ENCODE measurements around the gene ANKHD1. TPM values are rescaled to one million over a fixed set of nuclear protein-coding genes. Genes with fewer than 3 reads are reported as not detected.

ANKHD1 gene
- polyA plus RNA-seq, 1 donor from 2014 or later, result 61.8 TPM

- TF ChIP-seq EP300 (conservative IDR thresholded peaks at IDR 0.05; ENCODE audit: poor library complexity, severe bottlenecking) (no peak), MXI1 (conservative IDR thresholded peaks at IDR 0.05; ENCODE audit: poor library complexity, severe bottlenecking) (no peak), TAF1 (IDR thresholded peaks at IDR 0.05; ENCODE audit: low read depth) (no peak), CTCF (IDR thresholded peaks at IDR 0.05; ENCODE audit: poor library complexity, severe bottlenecking) (no peak)
- TF ChIP-seq, protein P1, sequence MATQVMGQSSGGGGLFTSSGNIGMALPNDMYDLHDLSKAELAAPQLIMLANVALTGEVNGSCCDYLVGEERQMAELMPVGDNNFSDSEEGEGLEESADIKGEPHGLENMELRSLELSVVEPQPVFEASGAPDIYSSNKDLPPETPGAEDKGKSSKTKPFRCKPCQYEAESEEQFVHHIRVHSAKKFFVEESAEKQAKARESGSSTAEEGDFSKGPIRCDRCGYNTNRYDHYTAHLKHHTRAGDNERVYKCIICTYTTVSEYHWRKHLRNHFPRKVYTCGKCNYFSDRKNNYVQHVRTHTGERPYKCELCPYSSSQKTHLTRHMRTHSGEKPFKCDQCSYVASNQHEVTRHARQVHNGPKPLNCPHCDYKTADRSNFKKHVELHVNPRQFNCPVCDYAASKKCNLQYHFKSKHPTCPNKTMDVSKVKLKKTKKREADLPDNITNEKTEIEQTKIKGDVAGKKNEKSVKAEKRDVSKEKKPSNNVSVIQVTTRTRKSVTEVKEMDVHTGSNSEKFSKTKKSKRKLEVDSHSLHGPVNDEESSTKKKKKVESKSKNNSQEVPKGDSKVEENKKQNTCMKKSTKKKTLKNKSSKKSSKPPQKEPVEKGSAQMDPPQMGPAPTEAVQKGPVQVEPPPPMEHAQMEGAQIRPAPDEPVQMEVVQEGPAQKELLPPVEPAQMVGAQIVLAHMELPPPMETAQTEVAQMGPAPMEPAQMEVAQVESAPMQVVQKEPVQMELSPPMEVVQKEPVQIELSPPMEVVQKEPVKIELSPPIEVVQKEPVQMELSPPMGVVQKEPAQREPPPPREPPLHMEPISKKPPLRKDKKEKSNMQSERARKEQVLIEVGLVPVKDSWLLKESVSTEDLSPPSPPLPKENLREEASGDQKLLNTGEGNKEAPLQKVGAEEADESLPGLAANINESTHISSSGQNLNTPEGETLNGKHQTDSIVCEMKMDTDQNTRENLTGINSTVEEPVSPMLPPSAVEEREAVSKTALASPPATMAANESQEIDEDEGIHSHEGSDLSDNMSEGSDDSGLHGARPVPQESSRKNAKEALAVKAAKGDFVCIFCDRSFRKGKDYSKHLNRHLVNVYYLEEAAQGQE (IDR thresholded peaks at IDR 0.05; ENCODE audit: borderline replicate concordance), result no peak
- Histone ChIP-seq H3K79me2 (replicated peaks; ENCODE audit: insufficient read depth, low read length) (no peaks in the 10 kb centered on the region), H3K4me3 (ENCODE audit: low read length) (no peak overlapping the region), H3K27me3 (ENCODE audit: insufficient read depth, low read depth, low read length) (no peaks in the 10 kb centered on the region), H2AFZ (ENCODE audit: low read depth, low read length) (no peak overlapping the region), H3K9ac (ENCODE audit: low read length) (no peak overlapping the region), H3K4me2 (ENCODE audit: low read length) (no peak overlapping the region), H3K27ac (ENCODE audit: low read length) (no peak overlapping the region), H3K9me2 (ENCODE audit: insufficient read depth, low read length) (no peaks in the 10 kb centered on the region), H3K36me3 (ENCODE audit: insufficient read depth, low read length) (no peaks in the 10 kb centered on the region), H4K20me1 (ENCODE audit: insufficient read depth) (no peaks in the 10 kb centered on the region), H3F3A (ENCODE audit: insufficient read depth, low read length, poor library complexity, severe bottlenecking) (no peaks in the 10 kb centered on the region), H3K9me3 (ENCODE audit: low read length) (no peaks in the 10 kb centered on the region)
Measured at GRCh38 chr5:140574165-140574564, 172.5 kb downstream of the ANKHD1 start.

DNA sequence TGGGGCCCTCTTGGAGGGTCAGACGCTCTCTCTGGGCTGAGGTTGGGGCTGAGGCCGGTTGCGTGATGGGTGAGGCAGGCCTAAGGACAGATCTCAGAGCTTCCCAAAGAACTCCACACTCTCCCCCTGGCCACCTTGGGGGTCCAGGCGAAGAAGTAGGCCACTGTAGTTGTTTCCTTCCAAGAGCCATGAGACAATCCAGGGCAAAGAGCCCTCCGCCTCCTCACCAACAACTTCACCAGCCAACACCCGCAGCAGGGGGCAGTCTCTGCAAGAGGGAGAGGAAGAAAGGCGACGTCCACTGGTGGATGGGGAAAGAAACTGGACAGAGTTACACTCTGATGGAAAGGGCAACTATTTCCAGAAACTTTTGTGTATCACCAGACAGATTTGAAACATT lies 173.7 kb downstream of the ANKHD1 start:
- no peaks in the 10 kb centered on the region for H3K79me2 ChIP-seq (replicated peaks; ENCODE audit: insufficient read depth, low read length)
- H3K27me3 ChIP-seq (ENCODE audit: insufficient read depth, low read depth, low read length), result no peaks in the 10 kb centered on the region
- TF ChIP-seq EP300 (conservative IDR thresholded peaks at IDR 0.05; ENCODE audit: poor library complexity, severe bottlenecking) (no peak), CTCF (IDR thresholded peaks at IDR 0.05; ENCODE audit: poor library complexity, severe bottlenecking) (no peak), POLR2AphosphoS5 (IDR thresholded peaks at IDR 0.05) (no peak), MXI1 (conservative IDR thresholded peaks at IDR 0.05; ENCODE audit: poor library complexity, severe bottlenecking) (no peak), RAD21 (conservative IDR thresholded peaks at IDR 0.05) (no peak), SMC3 (conservative IDR thresholded peaks at IDR 0.05; ENCODE audit: poor library complexity) (no peak), EZH2 (IDR thresholded peaks at IDR 0.05; ENCODE audit: borderline replicate concordance, insufficient read depth, low read length, poor library complexity, severe bottlenecking) (no peak)
- no peak overlapping the region for H3K4me3 ChIP-seq (ENCODE audit: low read length)
- no peaks in the 10 kb centered on the region for H3F3A ChIP-seq (ENCODE audit: insufficient read depth, low read length, poor library complexity, severe bottlenecking)
- H3K36me3 ChIP-seq (ENCODE audit: insufficient read depth, low read length), result no peaks in the 10 kb centered on the region
- no peak overlapping the region for H3K27ac ChIP-seq (ENCODE audit: low read length)
- H3K9me2 ChIP-seq (ENCODE audit: insufficient read depth, low read length), result no peaks in the 10 kb centered on the region
- no peak overlapping the region for H3K4me2 ChIP-seq (ENCODE audit: low read length)
- H2AFZ ChIP-seq (ENCODE audit: low read depth, low read length), result no peak overlapping the region
- no peak overlapping the region for H3K9ac ChIP-seq (ENCODE audit: low read length)
- no peaks in the 10 kb centered on the region for H4K20me1 ChIP-seq (ENCODE audit: insufficient read depth)
- no peaks in the 10 kb centered on the region for H3K9me3 ChIP-seq (ENCODE audit: low read length)
